NCI-H524 treated with DMSO at 0.1 percent for 48 hours (cell line): Measurements from ENCODE around the gene TMEM131L.
"Not testable (repeated sequence)": the region's sequence is repeated elsewhere in the genome, so short reads cannot be mapped to it uniquely, and the experiment has no call there.

Experiments
- DNase-seq: peaks from one replicate; lab custom pipeline; 2025; lab: John Stamatoyannopoulos, UW

Gene TMEM131L

DNA sequence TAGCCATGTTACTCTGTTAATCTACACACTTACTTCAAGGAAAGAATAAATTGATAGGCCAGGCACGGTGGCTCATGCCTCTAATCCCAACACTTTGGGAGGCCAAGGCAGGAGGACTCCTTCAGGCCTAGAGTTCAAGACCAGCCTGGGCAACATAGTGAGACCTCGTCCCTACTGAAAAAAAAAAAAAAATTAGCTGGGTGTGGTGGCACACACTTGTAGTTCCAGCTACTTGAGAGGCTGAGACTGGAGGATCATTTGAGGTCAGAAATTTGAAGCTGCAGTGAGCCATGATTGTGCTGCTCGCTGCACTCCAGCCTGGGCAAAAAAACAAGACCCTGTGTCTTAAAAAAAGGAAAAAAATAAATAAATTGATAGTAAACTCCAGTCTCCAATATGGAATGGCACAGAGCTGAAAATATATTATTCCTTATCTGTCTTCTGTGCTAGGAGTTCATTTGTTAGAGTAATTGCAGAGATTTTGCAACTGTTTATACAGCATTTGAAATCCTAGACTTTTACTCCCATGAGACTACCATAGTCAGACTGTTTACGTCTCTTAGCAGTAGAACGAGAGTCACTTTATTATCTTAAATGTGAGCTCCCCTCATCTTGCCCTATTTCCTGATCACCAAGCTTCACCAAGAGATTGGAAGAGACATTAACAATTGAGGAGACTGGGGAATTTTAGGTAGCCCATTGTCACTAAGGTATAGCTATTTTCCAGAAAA lies 18.8 kb upstream of the TMEM131L start:
- no peak for DNase-seq

DNA sequence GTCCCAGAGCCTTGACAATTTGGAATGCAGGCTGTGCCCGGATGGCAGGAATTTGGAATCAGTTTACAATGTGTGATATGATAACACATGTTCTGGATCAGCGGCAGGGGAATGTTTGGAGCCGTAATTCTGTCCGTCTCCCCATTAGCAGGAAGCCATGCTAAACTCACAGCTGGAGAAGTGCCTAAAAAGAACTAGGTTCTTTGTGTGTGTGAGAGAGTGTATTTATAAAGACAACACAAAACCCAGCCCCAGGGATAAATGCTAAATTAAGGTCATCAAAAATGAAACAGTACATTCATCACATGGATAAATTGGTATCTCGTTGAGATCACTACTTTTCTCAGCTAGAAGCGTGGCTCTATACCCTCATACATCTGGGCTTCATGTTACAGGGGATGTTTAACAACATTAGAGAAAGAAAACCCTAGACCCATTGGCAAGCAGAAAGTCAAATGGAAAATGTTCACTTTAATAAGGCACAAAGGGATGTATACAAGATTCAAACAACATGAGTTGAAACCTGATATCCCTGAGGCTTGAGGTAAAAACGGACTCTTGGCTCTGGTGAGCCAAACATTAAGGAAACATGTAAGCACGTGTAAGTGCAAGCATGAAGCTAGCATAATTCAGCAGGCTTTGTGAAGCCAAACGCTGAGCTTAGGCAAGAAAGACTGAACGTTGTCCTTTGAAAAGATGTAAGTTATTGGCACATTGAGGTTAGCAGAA lies 18.0 kb upstream of the TMEM131L start:
- no peak for DNase-seq

DNA sequence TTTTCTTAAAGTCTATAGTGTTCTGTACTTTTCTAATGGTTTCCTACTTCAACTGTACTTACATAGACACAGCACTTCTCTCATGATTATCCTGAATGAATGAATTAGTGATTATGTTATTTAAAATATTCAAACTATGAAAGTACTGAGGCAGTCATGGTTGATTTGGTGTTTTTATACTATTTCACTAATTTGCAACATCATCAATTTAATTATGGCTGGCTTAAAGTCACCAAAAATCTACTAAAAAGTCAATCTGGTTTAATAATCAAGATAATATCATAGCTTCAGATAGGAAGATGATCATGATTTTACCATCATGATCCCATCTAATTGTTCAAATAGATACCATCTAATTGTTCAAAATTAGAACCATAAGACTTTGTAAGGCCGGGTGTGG lies 16.8 kb upstream of the TMEM131L start:
- no peak for DNase-seq

DNA sequence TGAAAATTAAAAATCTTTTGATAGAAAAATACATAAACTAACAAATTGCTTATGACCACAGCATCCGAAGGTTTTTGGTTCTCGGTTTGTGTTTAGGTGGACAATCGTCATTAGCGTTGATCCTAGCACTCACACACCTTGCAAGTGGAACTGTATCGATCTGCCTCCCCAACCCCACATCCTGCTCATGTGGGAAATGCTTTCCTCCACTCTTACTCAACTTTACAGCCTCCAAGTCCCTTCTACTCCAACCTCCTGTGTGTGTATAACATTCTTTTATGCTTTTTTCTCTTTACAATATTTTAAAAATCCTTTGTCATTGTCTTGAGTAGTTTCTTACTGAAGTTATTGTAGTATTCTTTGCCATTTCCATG lies 15.6 kb upstream of the TMEM131L start:
- no peak for DNase-seq

DNA sequence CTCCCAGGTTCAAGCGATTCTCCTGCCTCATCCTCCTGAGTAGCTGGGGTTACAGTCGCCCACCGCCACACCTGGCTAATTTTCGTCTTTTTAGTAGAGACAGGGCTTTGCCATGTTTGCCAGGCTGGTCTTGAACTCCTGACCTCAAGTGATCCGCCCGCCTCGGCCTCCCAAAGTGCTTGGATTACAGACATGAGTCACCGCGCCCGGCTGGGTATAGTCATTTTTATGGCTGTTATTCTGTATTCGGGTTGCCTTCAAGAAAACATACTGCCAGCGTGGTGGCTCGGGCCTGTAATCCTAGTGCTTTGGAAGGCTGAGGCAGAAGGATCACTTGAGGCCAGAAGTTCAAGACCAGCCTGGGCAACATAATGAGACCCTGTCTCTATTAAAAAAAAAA lies 15.0 kb upstream of the TMEM131L start:
- DNase-seq, result not testable (repeated sequence)

DNA sequence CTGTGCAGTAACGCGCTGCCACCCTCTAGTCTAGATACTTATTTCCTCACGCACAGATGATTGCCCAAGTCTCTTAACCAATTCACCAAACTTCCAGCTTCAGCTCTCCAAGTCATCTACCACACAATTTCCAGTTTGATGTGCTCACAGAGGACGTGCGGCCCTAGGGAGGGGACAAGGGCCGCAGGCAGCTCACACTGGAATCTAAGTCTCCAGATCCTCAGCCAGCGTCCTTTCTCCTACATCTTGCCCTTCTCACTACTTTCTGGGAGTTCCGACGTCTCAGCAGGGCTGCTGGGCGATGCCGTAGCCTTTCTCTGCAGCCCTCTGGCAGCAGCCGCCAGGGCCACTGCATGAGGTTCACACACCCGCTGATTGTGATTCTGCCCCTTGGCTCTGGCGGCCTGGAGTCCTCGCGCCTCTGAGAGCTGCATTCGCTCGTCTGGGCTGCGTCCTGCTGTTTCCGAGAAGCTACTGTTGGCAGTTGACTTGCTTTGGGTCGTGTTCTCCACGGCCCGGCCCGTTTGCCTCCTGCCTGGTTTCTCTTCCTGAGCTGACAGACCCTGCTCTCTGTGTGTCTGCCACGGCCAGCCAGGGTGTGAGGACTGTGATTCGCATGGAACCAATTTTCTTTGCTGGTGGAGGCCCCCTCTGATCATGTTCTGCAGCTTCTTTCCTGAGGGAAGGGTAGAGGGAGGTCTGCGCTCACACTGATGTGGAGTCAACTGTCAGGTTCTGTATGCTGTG lies 14.1 kb upstream of the TMEM131L start:
- DNase-seq, result no peak

DNA sequence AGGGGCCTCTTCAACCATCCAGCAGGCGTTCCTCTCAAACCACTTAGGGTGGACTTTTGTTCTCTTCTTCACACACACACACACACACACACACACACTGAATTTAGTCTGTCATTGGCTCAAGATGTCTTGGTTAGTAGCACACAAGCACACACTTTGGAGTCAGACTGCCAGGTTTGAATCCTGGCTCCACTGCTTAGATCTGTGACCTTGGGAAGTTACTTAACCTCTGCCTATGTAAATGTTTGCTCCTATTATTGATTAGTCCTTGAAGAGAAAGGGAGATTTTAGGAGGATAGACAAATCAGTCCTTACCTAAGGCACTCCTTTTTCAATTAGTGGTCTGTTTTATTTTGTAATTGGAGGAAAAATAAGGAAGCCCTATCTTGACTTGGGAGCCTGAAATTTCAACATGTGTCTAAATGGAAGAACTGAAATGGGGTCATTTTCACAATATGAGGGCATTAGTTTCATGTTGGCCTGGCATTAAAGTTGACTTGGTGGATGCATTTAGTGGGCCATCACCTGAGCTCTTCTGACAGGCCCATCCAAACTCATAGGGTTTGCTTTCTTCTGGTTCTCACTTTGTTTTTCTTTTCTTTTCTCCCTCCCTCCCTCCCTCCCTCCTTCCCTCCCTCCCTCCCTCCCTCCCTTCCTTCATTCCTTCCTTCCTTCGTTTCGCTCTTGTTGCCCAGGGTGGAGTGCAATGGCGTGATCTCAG lies 13.3 kb upstream of the TMEM131L start:
- no peak for DNase-seq

DNA sequence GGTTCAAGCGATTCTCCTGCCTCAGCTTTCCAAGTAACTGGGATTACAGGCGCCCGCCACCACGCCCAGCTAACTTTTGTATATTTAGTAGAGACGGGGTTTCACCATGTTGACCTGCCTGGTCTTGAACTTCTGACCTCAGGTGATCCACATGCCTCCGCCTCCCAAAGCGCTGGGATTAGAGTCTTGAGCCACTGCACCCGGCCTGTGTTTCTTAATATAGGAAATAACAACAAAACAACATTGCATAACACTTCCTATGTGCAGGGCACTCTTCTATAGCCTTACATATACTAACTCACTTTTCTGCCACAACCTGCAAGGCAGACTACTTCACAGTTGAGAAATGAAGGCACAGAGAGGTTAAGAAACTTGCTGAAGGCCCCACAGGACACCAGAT lies 12.8 kb upstream of the TMEM131L start:
- no peak for DNase-seq

DNA sequence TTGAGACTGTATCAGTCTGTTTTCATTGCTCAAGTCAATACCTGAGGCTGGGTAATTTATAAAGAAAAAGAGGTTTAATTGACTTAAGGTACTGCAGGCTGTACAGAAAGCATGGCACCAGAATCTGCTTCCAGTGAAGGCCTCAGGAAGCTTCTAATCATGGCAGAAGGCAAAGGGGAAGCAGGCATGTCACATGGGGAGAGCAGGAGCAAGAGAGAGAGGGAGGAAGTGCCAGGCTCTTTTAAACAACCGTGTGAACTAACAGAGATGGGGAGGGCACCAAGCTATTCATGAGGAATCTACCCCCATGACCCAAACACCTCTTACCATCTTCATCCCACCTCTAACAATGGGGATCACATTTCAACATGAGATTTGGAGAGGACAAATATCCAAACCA lies 7.2 kb upstream of the TMEM131L start:
- DNase-seq, result no peak

DNA sequence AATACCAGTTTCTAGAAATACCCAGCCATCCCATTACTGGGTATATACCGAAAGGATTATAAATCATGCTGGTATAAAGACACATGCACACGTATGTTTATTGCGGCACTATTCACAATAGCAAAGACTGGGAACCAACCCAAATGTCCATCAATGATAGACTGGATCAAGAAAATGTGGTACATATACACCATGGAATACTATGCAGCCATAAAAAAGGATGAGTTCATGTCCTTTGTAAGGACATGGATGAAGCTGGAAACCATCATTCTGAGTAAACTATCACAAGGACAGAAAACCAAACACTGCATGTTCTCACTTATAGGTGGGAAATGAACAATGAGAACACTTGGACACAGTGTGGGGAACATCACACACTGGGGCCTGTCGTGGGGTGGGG lies 4.6 kb upstream of the TMEM131L start:
- not testable (repeated sequence) for DNase-seq

DNA sequence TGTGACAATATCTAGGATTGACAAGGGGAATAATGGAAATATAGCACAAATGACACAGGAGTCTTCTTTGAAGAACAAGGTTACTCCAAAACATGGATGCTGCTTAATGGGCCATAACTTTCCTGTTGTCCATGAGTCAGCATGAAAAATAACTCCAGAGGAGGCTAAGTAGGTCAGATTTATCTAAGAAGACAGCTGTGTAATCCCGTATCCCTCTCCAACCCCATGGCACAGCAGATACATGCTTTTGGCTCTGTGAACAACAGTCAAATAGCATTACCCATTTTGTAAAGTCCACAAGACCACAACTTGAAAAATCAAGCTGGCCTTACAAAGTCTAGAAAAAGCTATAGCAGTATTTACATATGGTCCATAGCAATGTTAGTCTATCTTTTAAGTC lies 2.1 kb upstream of the TMEM131L start:
- DNase-seq, result no peak

DNA sequence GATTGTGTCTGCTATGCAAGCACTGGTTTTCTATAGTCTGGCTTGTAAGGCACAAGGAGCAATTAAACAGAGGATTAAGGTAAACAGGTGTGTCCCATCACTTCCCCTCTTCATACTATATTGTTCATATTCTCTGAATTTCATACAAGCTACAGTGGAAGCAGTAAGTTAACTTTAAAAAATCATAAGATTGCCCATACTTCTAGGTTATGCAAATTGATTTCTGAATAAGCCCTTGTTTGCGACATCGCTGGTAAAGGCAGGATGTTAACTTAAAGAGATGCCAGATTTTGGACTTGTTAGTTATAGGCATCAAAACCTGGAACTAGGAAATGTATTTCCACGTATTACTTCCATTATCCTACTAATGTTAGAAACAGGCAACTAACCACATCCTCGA lies 1.0 kb upstream of the TMEM131L start:
- no peak for DNase-seq

DNA sequence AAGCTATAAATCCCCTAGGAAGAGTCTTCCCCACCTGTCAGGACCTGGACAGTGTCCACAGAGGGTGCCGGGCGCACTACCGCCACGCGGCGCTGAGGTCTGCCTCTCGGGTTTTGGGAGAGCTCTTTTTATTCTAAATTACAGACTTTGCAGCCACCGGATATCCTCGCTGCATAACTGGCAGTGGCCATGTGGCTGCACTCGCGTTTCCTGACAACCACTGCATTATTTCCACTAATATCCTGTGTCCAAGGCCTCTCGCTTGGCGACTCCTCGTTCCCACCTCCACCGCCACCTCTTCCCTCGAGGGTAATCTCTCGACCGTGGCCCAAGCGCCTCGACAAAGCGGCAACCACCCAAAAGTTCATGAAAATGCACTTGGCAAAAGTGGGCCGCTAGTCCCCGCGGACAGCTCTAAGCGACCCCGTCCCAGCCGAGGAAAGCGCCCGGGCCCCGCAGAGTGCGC lies 512 bp upstream of the TMEM131L start:
- DNase-seq, result no peak

DNA sequence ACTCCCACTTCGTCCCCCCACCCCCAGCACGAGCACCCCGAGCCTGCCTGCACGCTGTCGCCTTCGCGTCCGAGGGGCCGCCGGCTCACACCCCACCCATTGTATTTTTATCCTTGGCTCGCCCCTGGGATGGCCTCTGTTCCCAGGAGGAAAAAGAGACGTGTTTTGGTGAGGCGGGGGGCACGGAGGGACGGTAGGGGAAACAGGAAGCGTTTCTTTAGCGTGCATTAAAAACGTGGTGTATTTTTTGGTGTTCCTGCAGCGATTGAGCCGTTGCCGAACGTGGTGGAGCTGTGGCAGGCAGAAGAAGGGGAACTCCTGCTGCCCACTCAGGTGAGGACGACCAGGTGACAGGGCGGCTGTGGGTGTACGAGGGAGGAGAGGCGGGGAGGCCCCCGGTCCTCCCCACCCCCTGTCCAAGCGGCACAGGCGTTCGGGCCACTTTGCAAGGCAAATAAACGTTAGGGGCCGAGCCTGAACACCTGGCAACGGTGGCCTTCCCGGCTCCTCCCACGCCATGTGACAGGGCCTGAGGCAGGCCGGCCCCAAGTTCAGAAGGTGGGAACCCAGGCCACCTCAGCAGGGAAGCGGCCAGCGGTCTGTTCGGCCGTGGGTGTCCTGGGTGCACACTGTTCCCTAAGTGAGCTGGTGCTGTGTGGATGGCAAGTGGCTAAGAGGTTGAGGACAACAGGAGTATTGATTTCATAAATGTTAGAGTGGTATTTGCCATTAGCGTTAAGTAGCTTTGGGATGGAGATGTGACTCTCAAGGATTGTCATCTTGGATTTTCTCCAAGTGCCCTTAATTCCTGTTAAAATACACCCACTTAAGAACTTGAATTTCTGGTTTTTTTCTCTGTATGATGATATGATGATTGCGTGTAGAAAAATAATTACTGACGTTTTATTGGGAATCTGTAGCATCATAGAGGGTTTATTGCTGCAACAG lies 1.1 kb downstream of the TMEM131L start:
- peak; percentile 74 for DNase-seq

DNA sequence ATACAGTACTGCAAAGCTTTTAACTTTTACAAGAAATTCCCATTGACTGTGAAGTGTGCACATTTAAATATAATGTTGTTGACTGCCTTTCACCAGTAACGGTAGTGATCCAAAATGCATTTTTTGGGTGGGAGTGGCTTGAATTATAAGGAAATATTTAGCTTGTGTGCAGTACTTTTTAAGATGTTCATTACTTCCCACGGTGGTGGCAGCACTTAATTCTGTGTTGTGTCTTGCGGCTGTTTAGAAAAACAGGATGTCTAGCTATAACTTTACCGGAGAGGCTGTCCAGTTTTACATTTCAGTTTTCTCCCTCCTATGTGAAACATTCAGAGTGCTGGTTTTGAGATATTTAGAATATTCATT lies 1.7 kb downstream of the TMEM131L start:
- no peak for DNase-seq

DNA sequence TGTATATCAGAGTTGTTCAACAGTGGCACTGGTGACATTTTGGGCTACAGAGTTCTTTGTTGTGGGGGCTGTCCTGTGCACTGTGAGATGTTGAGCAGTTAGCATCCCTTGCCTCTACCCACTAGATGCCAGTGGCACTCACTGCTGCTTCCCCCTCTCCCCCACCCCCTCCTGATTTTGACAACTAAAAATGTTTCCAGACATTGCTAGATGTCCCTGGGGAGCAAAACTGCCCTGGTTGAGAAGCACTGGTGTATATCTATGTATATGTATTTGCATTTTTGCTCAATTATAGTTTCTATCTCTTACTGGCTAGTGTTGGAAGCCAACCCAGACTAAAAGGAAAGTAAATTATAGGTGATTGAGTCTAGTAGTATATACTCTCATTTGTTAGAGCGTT lies 2.4 kb downstream of the TMEM131L start:
- DNase-seq, result no peak

DNA sequence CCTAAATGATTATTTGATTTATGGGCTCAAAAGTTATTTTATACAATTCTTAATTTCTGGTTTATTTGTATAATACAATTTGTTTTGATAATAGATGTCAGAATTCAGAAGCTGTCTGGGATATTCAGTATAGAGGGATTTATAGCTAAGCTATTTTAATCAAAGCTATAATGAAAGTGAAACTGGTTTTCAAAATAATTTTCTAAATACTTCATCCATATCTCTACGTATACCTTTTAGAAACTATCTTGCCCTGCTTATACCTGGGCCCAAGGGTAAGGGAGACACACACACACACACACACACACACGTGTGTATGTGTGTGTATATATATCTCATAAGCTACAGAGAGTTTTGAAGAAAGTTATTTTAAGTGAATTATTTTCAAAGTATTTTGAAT lies 2.9 kb downstream of the TMEM131L start:
- no peak for DNase-seq

DNA sequence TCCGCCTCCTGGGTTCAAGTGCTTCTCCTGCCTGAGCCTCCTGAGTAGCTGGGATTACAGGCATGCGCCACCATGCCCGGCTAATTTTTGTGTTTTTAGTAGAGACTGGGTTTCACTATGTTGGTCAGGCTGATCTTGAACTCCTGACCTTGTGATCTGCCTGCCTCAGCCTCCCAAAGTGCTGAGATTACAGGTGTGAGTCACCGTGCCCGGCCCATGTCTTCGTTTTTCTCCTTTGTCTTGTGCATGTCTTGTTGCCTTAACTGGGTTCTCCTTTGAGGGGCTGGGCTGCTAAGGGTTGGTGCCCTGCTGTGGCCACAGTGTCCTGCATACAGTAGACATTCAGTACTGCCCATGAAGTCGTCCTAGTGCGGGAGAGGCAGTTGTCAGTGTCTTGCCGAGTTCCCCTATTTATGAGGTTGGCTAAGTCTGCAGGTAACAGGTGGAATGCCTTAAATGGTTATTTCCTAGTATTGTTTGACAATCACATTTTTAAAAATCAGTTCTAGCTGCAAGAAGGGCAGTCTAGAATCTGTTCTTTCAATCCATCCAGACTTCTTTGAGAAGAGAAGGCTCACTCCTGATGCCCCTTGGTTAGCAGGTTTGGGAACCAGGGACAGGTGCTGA lies 5.0 kb downstream of the TMEM131L start:
- DNase-seq, result not testable (repeated sequence)

DNA sequence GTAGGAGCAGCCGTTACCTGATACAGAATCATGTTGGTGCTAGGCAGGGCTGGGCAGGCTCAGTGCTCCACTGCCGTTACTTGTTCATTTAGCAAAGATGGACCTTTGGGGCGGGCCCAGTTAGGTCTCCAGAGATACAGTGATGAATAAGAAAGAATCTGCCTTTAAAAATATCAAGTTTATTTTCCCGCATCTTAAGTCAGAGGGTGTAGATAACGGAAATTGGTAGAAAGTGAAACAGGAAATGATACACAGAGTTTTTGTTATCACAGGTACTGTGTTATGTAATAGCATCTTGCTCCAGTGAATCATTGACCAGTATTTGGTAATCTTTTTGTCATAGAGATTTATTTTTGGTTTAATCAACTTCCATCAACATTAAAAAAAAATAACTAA lies 5.5 kb downstream of the TMEM131L start:
- no peak for DNase-seq

DNA sequence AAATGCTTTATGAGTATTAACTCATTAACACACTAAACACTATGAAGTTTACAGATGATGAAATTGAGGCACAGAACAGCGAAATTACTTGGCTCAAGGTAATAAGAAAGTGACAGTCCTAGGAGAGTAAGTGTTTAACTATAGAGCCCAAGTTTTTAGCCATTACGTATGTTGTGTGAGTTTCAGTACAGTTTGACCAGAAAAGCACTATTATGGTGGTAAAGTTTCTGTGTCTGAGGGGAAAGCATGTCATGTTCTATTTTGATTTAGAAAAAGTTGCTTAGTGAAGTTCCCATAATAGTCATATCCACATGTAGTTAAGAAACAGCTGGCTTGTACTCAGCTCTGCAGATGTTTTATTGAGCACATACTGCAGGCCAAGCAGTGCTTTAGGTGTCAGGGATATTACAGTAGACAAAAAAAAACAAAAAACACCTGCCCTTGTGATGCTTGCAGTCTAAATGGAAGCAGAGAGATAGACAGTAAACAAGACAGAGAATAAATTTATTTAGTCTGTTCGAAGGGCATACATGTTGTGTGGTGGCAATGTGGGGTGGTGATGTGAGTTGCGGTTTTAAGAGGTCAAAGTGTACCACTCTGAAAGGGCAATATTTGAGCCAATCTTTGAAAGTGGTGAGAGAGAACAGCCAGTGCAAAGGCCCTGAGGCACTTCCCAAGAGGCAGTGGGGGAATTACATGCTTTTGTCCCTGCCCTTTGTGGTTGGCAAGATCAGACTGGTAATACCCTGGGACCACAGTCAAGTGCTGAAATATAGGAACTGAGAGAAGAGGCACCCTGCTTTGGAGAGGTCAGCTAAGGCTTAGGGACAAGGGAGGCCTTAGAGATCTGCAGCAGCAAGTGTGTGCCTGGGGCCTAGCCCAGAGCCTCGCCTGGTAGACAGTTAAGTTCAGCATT lies 6.2 kb downstream of the TMEM131L start:
- DNase-seq, result no peak
